Muscle layer of duodenum (tissue), 2 donors: ENCODE data around the gene KCP.

Source experiments
- H3K27ac ChIP-seq: one replicate; pipeline ENCODE4 v1.7.0; 2013; ENCODE audit warnings: mild to moderate bottlenecking, low read length
- H3K27me3 ChIP-seq: one replicate; pipeline ENCODE4 v1.7.0; 2013; ENCODE audit warnings: low read depth, mild to moderate bottlenecking, control low read depth, low read length
- H3K36me3 ChIP-seq, 2 donors: one replicate each; pipeline ENCODE4 v1.7.0; 2013; ENCODE audit warnings: low read length in 2 of 2, control low read depth in 1 of 2, mild to moderate bottlenecking in 1 of 2; ENCODE audit not compliant: insufficient read depth in 2 of 2, control insufficient read depth in 1 of 2
- H3K4me1 ChIP-seq, 2 donors: one replicate each; pipeline ENCODE4 v1.7.0; 2013; ENCODE audit warnings: low read length in 2 of 2, mild to moderate bottlenecking in 2 of 2, control low read depth in 1 of 2, moderate library complexity in 1 of 2; ENCODE audit not compliant: insufficient read depth in 2 of 2, control insufficient read depth in 1 of 2
- H3K4me3 ChIP-seq, 2 donors: one replicate each; pipeline ENCODE4 v1.7.0; 2013; ENCODE audit warnings: low read length in 2 of 2, low read depth in 1 of 2, mild to moderate bottlenecking in 1 of 2
- H3K9me3 ChIP-seq, 2 donors: one replicate each; pipeline ENCODE4 v1.7.0; 2013; ENCODE audit warnings: low read length in 2 of 2, control low read depth in 1 of 2, mild to moderate bottlenecking in 1 of 2; ENCODE audit not compliant: control insufficient read depth in 1 of 2
- donor health status: healthy.

The KCP gene

GRCh38 chr7:128835231-128835751, 75.2 kb downstream of the KCP start:
- peaks cover 34 to 52% of the 10 kb centered on the region in 2 donors for H3K36me3 ChIP-seq
- peak overlapping the region in 1 of 2 donors; percentile 37 for H3K4me3 ChIP-seq
- peak overlapping the region; percentile 58 for H3K27ac ChIP-seq
- no peaks in the 10 kb centered on the region for H3K9me3 ChIP-seq
- no peaks in the 10 kb centered on the region for H3K27me3 ChIP-seq
- H3K4me1 ChIP-seq = peaks cover 0 to 36% of the 10 kb centered on the region in 2 donors

GRCh38 chr7:128833946-128834325, 76.6 kb downstream of the KCP start:
- H3K9me3 ChIP-seq = no peaks in the 10 kb centered on the region
- peaks cover 0 to 44% of the 10 kb centered on the region in 2 donors for H3K4me1 ChIP-seq
- H3K27ac ChIP-seq = no peak overlapping the region
- peaks cover 23 to 38% of the 10 kb centered on the region in 2 donors for H3K36me3 ChIP-seq
- peak overlapping the region; percentile 19 to 76 for H3K4me3 ChIP-seq
- peaks cover 4% of the 10 kb centered on the region for H3K27me3 ChIP-seq

- Histone ChIP-seq H3K4me3 (peak overlapping the region; percentile 67 to 76), H3K27me3 (peaks cover 4% of the 10 kb centered on the region), H3K27ac (peak overlapping the region; percentile 90), H3K36me3 (peaks cover 18 to 32% of the 10 kb centered on the region in 2 donors), H3K9me3 (no peaks in the 10 kb centered on the region), H3K4me1 (peaks cover 3 to 44% of the 10 kb centered on the region in 2 donors)
Measured at GRCh38 chr7:128833148-128833945, 77.2 kb downstream of the KCP start.

- Histone ChIP-seq H3K4me1 (peaks cover 4 to 44% of the 10 kb centered on the region in 2 donors), H3K4me3 (peak overlapping the region; percentile 67 to 76), H3K36me3 (peaks cover 13 to 27% of the 10 kb centered on the region in 2 donors), H3K9me3 (no peaks in the 10 kb centered on the region), H3K27me3 (peaks cover 4% of the 10 kb centered on the region), H3K27ac (peak overlapping the region; percentile 90)
Measured at GRCh38 chr7:128832880-128833147, 77.7 kb downstream of the KCP start.

GRCh38 chr7:128831994-128832879, 78.3 kb downstream of the KCP start:
- H3K27ac ChIP-seq = peak overlapping the region; percentile 90
- peaks cover 4 to 44% of the 10 kb centered on the region in 2 donors for H3K4me1 ChIP-seq
- H3K9me3 ChIP-seq = no peaks in the 10 kb centered on the region
- H3K4me3 ChIP-seq = peak overlapping the region; percentile 67 to 76
- H3K36me3 ChIP-seq = peaks cover 10 to 21% of the 10 kb centered on the region in 2 donors
- H3K27me3 ChIP-seq = peaks cover 4% of the 10 kb centered on the region

- Histone ChIP-seq H3K36me3 (peaks cover 8 to 14% of the 10 kb centered on the region in 2 donors), H3K27me3 (peaks cover 4% of the 10 kb centered on the region), H3K27ac (peak overlapping the region; percentile 84), H3K4me1 (peaks cover 4 to 39% of the 10 kb centered on the region in 2 donors), H3K9me3 (no peaks in the 10 kb centered on the region), H3K4me3 (peak overlapping the region; percentile 67 to 76)
Measured at GRCh38 chr7:128831178-128831993, 79.1 kb downstream of the KCP start.

- peaks cover under 1 to 5% of the 10 kb centered on the region in 2 donors for H3K36me3 ChIP-seq
- H3K4me3 ChIP-seq = peak within 1 kb of the TSS; percentile 67 to 76
- H3K27me3 ChIP-seq = peaks cover 4% of the 10 kb centered on the region
- no peaks in the 10 kb centered on the region for H3K9me3 ChIP-seq
- peaks cover 4 to 30% of the 10 kb centered on the region in 2 donors for H3K4me1 ChIP-seq
- H3K27ac ChIP-seq = peak within 1 kb of the TSS; percentile 84
Measured at GRCh38 chr7:128830231-128831177, 80.0 kb downstream of the KCP start, which contains the start of gene FLNC. TSS of gene FLNC (plus strand) at chr7:128830406. CDS start at chr7:128830638, 232 bp downstream.

GRCh38 chr7:128829391-128830166, 80.9 kb downstream of the KCP start:
- peak overlapping the region; percentile 37 to 43 for H3K4me3 ChIP-seq
- H3K9me3 ChIP-seq = no peaks in the 10 kb centered on the region

GRCh38 chr7:128827971-128828711, 82.4 kb downstream of the KCP start:
- peaks cover 4% of the 10 kb centered on the region for H3K27me3 ChIP-seq
- H3K4me1 ChIP-seq = peaks cover 4 to 20% of the 10 kb centered on the region in 2 donors

More at GRCh38 chr7:128829391-128830166, 80.9 kb downstream of the KCP start:
- H3K27ac ChIP-seq = peak overlapping the region; percentile 74
- H3K27me3 ChIP-seq = peaks cover 4% of the 10 kb centered on the region
- no peaks in the 10 kb centered on the region for H3K36me3 ChIP-seq
- peaks cover 4 to 21% of the 10 kb centered on the region in 2 donors for H3K4me1 ChIP-seq

More at GRCh38 chr7:128827971-128828711, 82.4 kb downstream of the KCP start:
- H3K9me3 ChIP-seq = no peaks in the 10 kb centered on the region
- H3K36me3 ChIP-seq = no peaks in the 10 kb centered on the region
- H3K27ac ChIP-seq = peak overlapping the region; percentile 87
- H3K4me3 ChIP-seq = peak overlapping the region in 1 of 2 donors; percentile 2
